WTC11 (cell line): ENCODE data around the gene CHL1. TPM values are rescaled to one million over a fixed set of nuclear protein-coding genes. Genes with fewer than 3 reads are reported as not detected.

Experiments used
- ATAC-seq: fragments of 200-7000 bp; cut with Tn5 transposase; 2 replicates; pipeline ENCODE4 v1.10.0; 2021; ENCODE audit warnings: mild to moderate bottlenecking, moderate library complexity
- CTCF ChIA-PET: fragments of 300-600 bp; sonication (Branson Sonifier 250); formaldehyde crosslinking; loops from one replicate; lab custom pipeline; 2021; ENCODE audit warnings: antibody characterized with exemption; lab: Charles Lee
- POLR2A ChIA-PET: fragments of 350-600 bp; sonication (Branson Sonifier 250); formaldehyde crosslinking; loops from one replicate; lab custom pipeline; 2021; ENCODE audit warnings: antibody characterized with exemption; lab: Charles Lee
- DNase-seq: peaks from one replicate; pipeline ENCODE4 v3.0.0; 2021; ENCODE audit warnings: low spot score
- H3K27ac Mint-ChIP-seq: 2 replicates; pipeline ENCODE4 v1.8.0; 2021; ENCODE audit warnings: mixed read lengths
- H3K27me3 Mint-ChIP-seq: 2 replicates; pipeline ENCODE4 v1.8.0; 2021; ENCODE audit warnings: low read depth, mild to moderate bottlenecking, moderate library complexity, mixed read lengths
- H3K36me3 Mint-ChIP-seq: 2 replicates; pipeline ENCODE4 v1.8.0; 2021; ENCODE audit warnings: mixed read lengths
- H3K4me1 Mint-ChIP-seq: 2 replicates; pipeline ENCODE4 v1.8.0; 2022; ENCODE audit warnings: mixed read lengths
- H3K4me3 Mint-ChIP-seq: 2 replicates; pipeline ENCODE4 v1.8.0; 2021; ENCODE audit warnings: mild to moderate bottlenecking, moderate library complexity, mixed read lengths
- H3K9me3 Mint-ChIP-seq: 2 replicates; pipeline ENCODE4 v1.8.0; 2021; ENCODE audit warnings: mixed read lengths
- ARID4B ChIP-seq: sonication (generic); formaldehyde crosslinking; IDR thresholded peaks from 2 replicates; pipeline ENCODE4 v1.8.0; 2023; ENCODE audit warnings: missing genetic modification reagents, mild to moderate bottlenecking, borderline replicate concordance
- ATF1 ChIP-seq: sonication (generic); formaldehyde crosslinking; IDR thresholded peaks from 2 replicates; pipeline ENCODE4 v1.8.1; 2023; ENCODE audit warnings: mild to moderate bottlenecking, moderate library complexity, missing genetic modification reagents
- ATF3 ChIP-seq: sonication (generic); formaldehyde crosslinking; conservative IDR thresholded peaks from 2 replicates; pipeline ENCODE4 v1.8.1; 2022; ENCODE audit warnings: mild to moderate bottlenecking, missing genetic modification reagents
- CDX4 ChIP-seq: fragments of 250-450 bp; sonication (Bioruptor Pico); IDR thresholded peaks from 2 replicates; pipeline ENCODE4 v1.9.0; 2021; ENCODE audit warnings: moderate library complexity, mild to moderate bottlenecking, inconsistent platforms, borderline replicate concordance
- E2F4 ChIP-seq: sonication (generic); formaldehyde crosslinking; IDR thresholded peaks from 2 replicates; pipeline ENCODE4 v1.8.1; 2022; ENCODE audit warnings: low read depth, mild to moderate bottlenecking, moderate library complexity, missing genetic modification reagents, borderline replicate concordance
- E2F5 ChIP-seq: sonication (generic); formaldehyde crosslinking; IDR thresholded peaks from 2 replicates; pipeline ENCODE4 v1.8.1; 2022; ENCODE audit warnings: mild to moderate bottlenecking, moderate library complexity, missing genetic modification reagents
- ESRRA ChIP-seq: sonication (generic); formaldehyde crosslinking; IDR thresholded peaks from 2 replicates; pipeline ENCODE4 v1.8.1; 2022; ENCODE audit warnings: mild to moderate bottlenecking, missing genetic modification reagents, borderline replicate concordance
- FOXJ3 ChIP-seq: sonication (generic); formaldehyde crosslinking; IDR thresholded peaks from 2 replicates; pipeline ENCODE4 v1.9.0; 2021; ENCODE audit warnings: missing genetic modification reagents, mild to moderate bottlenecking, borderline replicate concordance
- GRHL2 ChIP-seq: fragments of 250-450 bp; sonication (Bioruptor Pico); IDR thresholded peaks from 2 replicates; pipeline ENCODE4 v1.8.0; 2022; ENCODE audit warnings: mild to moderate bottlenecking, moderate library complexity; ENCODE audit not compliant: insufficient replicate concordance, severe bottlenecking
- HMGA2 ChIP-seq: fragments of 250-450 bp; sonication (Bioruptor Pico); IDR thresholded peaks from 2 replicates; pipeline ENCODE4 v1.4.0; 2021; ENCODE audit warnings: mild to moderate bottlenecking, moderate library complexity
- HMGXB4 ChIP-seq: sonication (generic); formaldehyde crosslinking; IDR thresholded peaks from 2 replicates; pipeline ENCODE4 v1.8.1; 2023; ENCODE audit warnings: mild to moderate bottlenecking, moderate library complexity, missing genetic modification reagents
- MXD4 ChIP-seq: fragments of 250-450 bp; sonication (Bioruptor Pico); IDR thresholded peaks from 2 replicates; pipeline ENCODE4 v1.8.0; 2021; ENCODE audit warnings: mild to moderate bottlenecking, moderate library complexity, borderline replicate concordance
- NR1H2 ChIP-seq: sonication (generic); formaldehyde crosslinking; IDR thresholded peaks from 2 replicates; pipeline ENCODE4 v1.9.0; 2021; ENCODE audit warnings: mild to moderate bottlenecking, moderate library complexity, missing genetic modification reagents
- NR2C2 ChIP-seq: sonication (generic); formaldehyde crosslinking; IDR thresholded peaks from 2 replicates; pipeline ENCODE4 v1.8.0; 2022; ENCODE audit warnings: mild to moderate bottlenecking, missing genetic modification reagents
- PREB ChIP-seq: sonication (generic); formaldehyde crosslinking; IDR thresholded peaks from 2 replicates; pipeline ENCODE4 v1.8.1; 2022; ENCODE audit warnings: mild to moderate bottlenecking, missing genetic modification reagents, moderate library complexity, borderline replicate concordance
- SP1 ChIP-seq: sonication (generic); formaldehyde crosslinking; conservative IDR thresholded peaks from 2 replicates; pipeline ENCODE4 v1.8.1; 2022; ENCODE audit warnings: missing genetic modification reagents
- TP53 ChIP-seq: sonication (generic); formaldehyde crosslinking; IDR thresholded peaks from 2 replicates; pipeline ENCODE4 v1.8.1; 2023; ENCODE audit warnings: mild to moderate bottlenecking, missing genetic modification reagents
- USF1 ChIP-seq: sonication (generic); formaldehyde crosslinking; IDR thresholded peaks from 2 replicates; pipeline ENCODE4 v1.8.0; 2022; ENCODE audit warnings: mild to moderate bottlenecking, missing genetic modification reagents
- ZNF396 ChIP-seq: fragments of 250-450 bp; sonication (Bioruptor Pico); IDR thresholded peaks from 2 replicates; pipeline ENCODE4 v1.8.0; 2021; ENCODE audit warnings: mild to moderate bottlenecking, moderate library complexity, borderline replicate concordance
- ZNF423 ChIP-seq: fragments of 250-450 bp; sonication (Bioruptor Pico); IDR thresholded peaks from 2 replicates; pipeline ENCODE4 v2.1.2; 2022; ENCODE audit warnings: mild to moderate bottlenecking, moderate library complexity
- ZSCAN18 ChIP-seq: fragments of 250-450 bp; sonication (Bioruptor Pico); IDR thresholded peaks from 2 replicates; pipeline ENCODE4 v2.1.2; 2022; ENCODE audit warnings: mild to moderate bottlenecking, moderate library complexity
- total RNA-seq: library from RNA; stranded (reverse); gene quantifications from 3 replicates; pipeline ENCODE4 v1.2.3, GENCODE V29; 2021

CHL1 gene
- total RNA-seq, 1 experiment from 2014 or later: not detected

- ChIA-PET CTCF (no interaction called here), POLR2A (no interaction called here)
- DNase-seq (no peak), ATAC-seq (no peak)
- Mint-ChIP-seq H3K4me3 (no peak overlapping the region), H3K27me3 (peaks cover 3% of the 10 kb centered on the region; the same call in 1 of the 2 replicates), H3K4me1 (no peaks in the 10 kb centered on the region), H3K36me3 (peaks cover 56% of the 10 kb centered on the region), H3K9me3 (peaks cover 62% of the 10 kb centered on the region), H3K27ac (no peak overlapping the region)
- no peak for TF ChIP-seq HMGXB4 (CRISPR knock-in tag)
- TF ChIP-seq E2F4 (CRISPR knock-in tag): no peak
- no peak for TF ChIP-seq USF1
- no peak for TF ChIP-seq ATF1 (CRISPR knock-in tag)
- no peak for TF ChIP-seq NR2C2
- TF ChIP-seq MXD4 (CRISPR knock-in tag): no peak
Measured at GRCh38 chr3:194001-194400, 2.6 kb upstream of the CHL1 start.

GRCh38 chr3:194421-194820 lies 2.1 kb upstream of the CHL1 start:
- H3K4me1 Mint-ChIP-seq: no peaks in the 10 kb centered on the region
- CTCF ChIA-PET: no interaction called here
- POLR2A ChIA-PET: no interaction called here
- DNase-seq (no peak), ATAC-seq (no peak)
- peaks cover 65% of the 10 kb centered on the region for H3K9me3 Mint-ChIP-seq
- peaks cover 3% of the 10 kb centered on the region; the same call in 1 of the 2 replicates for H3K27me3 Mint-ChIP-seq
- no peak overlapping the region for H3K27ac Mint-ChIP-seq
- peaks cover 58% of the 10 kb centered on the region for H3K36me3 Mint-ChIP-seq
- no peak overlapping the region for H3K4me3 Mint-ChIP-seq
- TF ChIP-seq ESRRA (CRISPR knock-in tag) (no peak), PREB (CRISPR knock-in tag) (no peak), ZNF423 (CRISPR knock-in tag) (no peak), GRHL2 (CRISPR knock-in tag) (no peak), ARID4B (CRISPR knock-in tag) (no peak), TP53 (CRISPR knock-in tag) (no peak), SP1 (CRISPR knock-in tag) (no peak), NR1H2 (CRISPR knock-in tag) (no peak), CDX4 (CRISPR knock-in tag) (no peak), HMGA2 (CRISPR knock-in tag) (no peak), E2F5 (CRISPR knock-in tag) (no peak), ZSCAN18 (no peak), NR2C2 (no peak), ATF3 (CRISPR knock-in tag) (no peak), FOXJ3 (CRISPR knock-in tag) (no peak), ZNF396 (CRISPR knock-in tag) (no peak)
